A673 (cell line): ENCODE data around the gene ADSL.

Experiments used
- CTCF ChIP-seq: fragments of 300-800, 200-600 bp; sonication (generic); conservative IDR thresholded peaks from 2 replicates; pipeline ENCODE4 v1.5.1; 2017; ENCODE audit warnings: low read depth, mild to moderate bottlenecking, antibody characterized with exemption, low read length, moderate library complexity, mixed read lengths
- EZH2 ChIP-seq: fragments of 200-600 bp; sonication (generic); IDR thresholded peaks from 2 replicates; pipeline ENCODE4 v1.6.1; 2017; ENCODE audit warnings: borderline replicate concordance, low read depth, mild to moderate bottlenecking, mixed read lengths, antibody characterized with exemption, low read length; ENCODE audit not compliant: poor library complexity, severe bottlenecking

GRCh38 chr22:40376149-40376548 is 29.8 kb downstream of the ADSL start:
- TF ChIP-seq CTCF: no peak
- no peak for TF ChIP-seq EZH2
